Bronchial epithelial cell (primary cell): ENCODE measurements around the gene VIPR1. TPM values are rescaled to one million over a fixed set of nuclear protein-coding genes. Genes with fewer than 3 reads are reported as not detected.
"Not testable (repeated sequence)": the region's sequence is repeated elsewhere in the genome, so short reads cannot be mapped to it uniquely, and the experiment has no call there.

Experiments
- DNase-seq: peaks from one replicate; pipeline ENCODE4 v3.0.0-alpha.2; 2010; ENCODE audit warnings: low read depth
- FAIRE-seq: peaks from 2 replicates; lab custom pipeline; 2011; peaks lifted over from hg19 to GRCh38; lab: Jason Lieb, UNC
- H3K27me3 ChIP-seq: 2 replicates; pipeline ENCODE4 v1.5.1; 2011; ENCODE audit warnings: low read length; ENCODE audit not compliant: control insufficient read depth, insufficient read depth
- H3K36me3 ChIP-seq: 2 replicates; pipeline ENCODE4 v1.5.1; 2011; ENCODE audit warnings: low read length; ENCODE audit not compliant: control insufficient read depth, insufficient read depth
- H3K4me3 ChIP-seq: 2 replicates; pipeline ENCODE4 v1.5.1; 2011; ENCODE audit warnings: mild to moderate bottlenecking, low read depth, low read length, control low read depth
- CTCF ChIP-seq: IDR thresholded peaks from 2 replicates; pipeline ENCODE4 v1.5.1; 2011; ENCODE audit warnings: mild to moderate bottlenecking, moderate library complexity, low read length, control low read depth, inconsistent platforms; ENCODE audit not compliant: insufficient read depth, severe bottlenecking
- total RNA-seq: library from RNA; depleted of rRNA; stranded (reverse); fragments of >200 nt; gene quantifications from 2 replicates; pipeline ENCODE4 v1.2.1, GENCODE V29; 2014

The VIPR1 gene
- total RNA-seq, 1 donor from 2014 or later = 5.8 TPM

DNA sequence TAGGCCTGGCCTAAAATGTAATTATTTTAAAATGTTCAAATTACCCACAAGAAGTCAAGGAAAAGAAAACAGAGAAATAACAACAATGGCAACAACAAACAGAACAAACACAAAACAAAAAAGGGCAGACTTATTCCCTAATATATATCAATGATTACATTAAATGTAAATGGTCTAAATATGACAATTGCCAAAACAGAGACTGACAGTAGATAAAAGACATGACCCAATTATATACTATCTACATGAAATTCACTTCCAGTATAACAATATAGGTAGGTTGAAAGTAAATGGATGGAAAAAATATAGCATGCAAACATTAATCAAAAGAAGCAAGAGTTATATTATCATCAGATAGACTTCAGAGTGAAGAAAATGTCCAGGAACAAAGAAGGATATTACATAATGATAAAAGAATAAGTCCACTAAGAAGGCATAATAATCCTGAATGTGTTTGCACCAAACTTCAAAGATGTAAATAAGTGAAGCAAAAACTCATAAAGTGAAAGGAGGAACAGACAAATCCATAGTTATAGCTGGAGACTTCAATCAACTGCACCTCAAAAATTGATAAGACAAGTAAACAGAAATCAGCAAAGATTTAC, 72.8 kb downstream of the VIPR1 start:
- TF ChIP-seq CTCF = no peak
- DNase-seq = no peak
- Histone ChIP-seq H3K27me3 (no peaks in the 10 kb centered on the region), H3K4me3 (no peak overlapping the region), H3K36me3 (no peaks in the 10 kb centered on the region)
- no peak for FAIRE-seq

GRCh38 chr3:42578054-42578453, 75.6 kb downstream of the VIPR1 start:
- no peaks in the 10 kb centered on the region for H3K36me3 ChIP-seq
- H3K27me3 ChIP-seq = no peaks in the 10 kb centered on the region
- TF ChIP-seq CTCF = no peak
- DNase-seq = no peak
- no peak overlapping the region for H3K4me3 ChIP-seq
- no peak for FAIRE-seq

DNA sequence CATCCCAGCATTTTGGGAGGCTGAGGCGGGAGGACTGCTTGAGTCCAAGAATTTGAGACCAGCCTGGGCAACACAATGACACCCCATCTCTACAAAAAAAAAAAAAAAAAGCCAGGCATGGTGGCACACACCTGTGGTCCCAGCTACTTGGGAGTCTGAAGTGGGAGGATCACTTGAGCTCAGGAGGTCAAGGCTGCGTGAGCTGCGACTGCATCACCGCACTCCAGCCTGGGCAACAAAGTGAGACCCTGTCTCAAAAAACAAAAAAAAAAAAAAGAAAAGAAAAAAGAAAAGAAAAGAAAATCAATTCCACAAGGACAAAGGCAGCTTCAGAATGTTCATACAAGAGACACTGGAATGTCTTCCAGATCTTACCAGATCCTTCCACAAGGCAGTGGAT, 76.9 kb downstream of the VIPR1 start:
- H3K36me3 ChIP-seq, FAIRE-seq, DNase-seq, H3K4me3 ChIP-seq, H3K27me3 ChIP-seq: not testable (repeated sequence)

- DNase-seq = peak; percentile 26
- H3K27me3 ChIP-seq = no peaks in the 10 kb centered on the region
- H3K4me3 ChIP-seq = peak overlapping the region; percentile 71
- H3K36me3 ChIP-seq = no peaks in the 10 kb centered on the region
- no peak for TF ChIP-seq CTCF
- FAIRE-seq = no peak
Measured at GRCh38 chr3:42581400-42581708, 78.9 kb downstream of the VIPR1 start.

GRCh38 chr3:42581709-42582473, 79.4 kb downstream of the VIPR1 start, which contains the start of gene SEC22C:
TSS of gene SEC22C (minus strand) at chr3:42581967. CDS start at chr3:42569046, 12,921 bp downstream.
- DNase-seq (peak; percentile 84), FAIRE-seq (no peak)
- Histone ChIP-seq H3K27me3 (no peaks in the 10 kb centered on the region), H3K4me3 (peak within 1 kb of the TSS; percentile 71), H3K36me3 (no peaks in the 10 kb centered on the region)
- TF ChIP-seq CTCF = peak; percentile 26

- DNase-seq = no peak
- peak overlapping the region; percentile 71 for H3K4me3 ChIP-seq
- no peak for FAIRE-seq
- no peaks in the 10 kb centered on the region for H3K27me3 ChIP-seq
- no peaks in the 10 kb centered on the region for H3K36me3 ChIP-seq
- TF ChIP-seq CTCF = no peak
Measured at GRCh38 chr3:42582474-42583070, 80.1 kb downstream of the VIPR1 start.
